Gastroesophageal sphincter (tissue), 3 donors: Measurements from ENCODE around the gene CENPN.

ENCODE experiments used
- EP300 ChIP-seq: sonication (generic); formaldehyde crosslinking; IDR thresholded peaks from one replicate; pipeline ENCODE4 v1.6.1; 2017; ENCODE audit warnings: antibody characterized with exemption, mild to moderate bottlenecking
- POLR2A ChIP-seq, 2 donors: fragments of 450-650 bp; IDR thresholded peaks; one replicate each; pipeline ENCODE4 v1.6.1; 2017; ENCODE audit warnings: antibody characterized with exemption in 2 of 2, mild to moderate bottlenecking in 2 of 2, moderate library complexity in 1 of 2
- POLR2AphosphoS5 ChIP-seq: sonication (generic); formaldehyde crosslinking; IDR thresholded peaks from one replicate; pipeline ENCODE4 v1.6.1; 2017; ENCODE audit warnings: antibody characterized with exemption
- TF ChIP-seq, protein P1 (sequence below), 4 experiments: fragments of 200-600 bp in 2 of 4; fragments of 450-650 bp in 2 of 4; sonication (generic) in 1 of 4; IDR thresholded peaks; one replicate each; pipeline ENCODE4 v1.5.1; 2017 to 2019; ENCODE audit warnings: antibody characterized with exemption in 4 of 4, mild to moderate bottlenecking in 2 of 4, moderate library complexity in 2 of 4

DNA sequence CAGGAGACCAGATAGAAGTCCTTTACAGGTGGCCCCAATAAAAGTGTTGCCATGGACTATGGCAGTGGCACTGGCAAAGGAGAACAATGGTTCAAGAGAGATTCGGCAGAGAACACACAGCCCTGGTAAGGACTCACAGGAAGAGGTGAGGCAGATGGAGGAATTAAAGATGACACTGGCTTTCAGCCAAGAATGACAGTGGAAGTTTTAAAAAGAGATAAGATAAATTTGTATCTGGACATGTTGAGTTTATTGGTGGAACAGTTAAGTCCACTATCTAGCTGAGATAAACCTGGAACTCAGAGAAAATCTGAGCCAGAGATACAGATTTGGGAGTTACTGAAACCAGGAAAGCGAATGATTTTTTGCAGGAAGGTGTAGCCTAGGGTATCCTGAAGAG is 20.5 kb upstream of the CENPN start:
- TF ChIP-seq, protein P1, sequence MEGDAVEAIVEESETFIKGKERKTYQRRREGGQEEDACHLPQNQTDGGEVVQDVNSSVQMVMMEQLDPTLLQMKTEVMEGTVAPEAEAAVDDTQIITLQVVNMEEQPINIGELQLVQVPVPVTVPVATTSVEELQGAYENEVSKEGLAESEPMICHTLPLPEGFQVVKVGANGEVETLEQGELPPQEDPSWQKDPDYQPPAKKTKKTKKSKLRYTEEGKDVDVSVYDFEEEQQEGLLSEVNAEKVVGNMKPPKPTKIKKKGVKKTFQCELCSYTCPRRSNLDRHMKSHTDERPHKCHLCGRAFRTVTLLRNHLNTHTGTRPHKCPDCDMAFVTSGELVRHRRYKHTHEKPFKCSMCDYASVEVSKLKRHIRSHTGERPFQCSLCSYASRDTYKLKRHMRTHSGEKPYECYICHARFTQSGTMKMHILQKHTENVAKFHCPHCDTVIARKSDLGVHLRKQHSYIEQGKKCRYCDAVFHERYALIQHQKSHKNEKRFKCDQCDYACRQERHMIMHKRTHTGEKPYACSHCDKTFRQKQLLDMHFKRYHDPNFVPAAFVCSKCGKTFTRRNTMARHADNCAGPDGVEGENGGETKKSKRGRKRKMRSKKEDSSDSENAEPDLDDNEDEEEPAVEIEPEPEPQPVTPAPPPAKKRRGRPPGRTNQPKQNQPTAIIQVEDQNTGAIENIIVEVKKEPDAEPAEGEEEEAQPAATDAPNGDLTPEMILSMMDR (IDR thresholded peaks at IDR 0.05) = no peak
- TF ChIP-seq POLR2A (IDR thresholded peaks at IDR 0.05) (no peak), EP300 (no peak), POLR2AphosphoS5 (no peak)
